LNCAP (cell line): Measurements from ENCODE around the gene EYA4.

Experiments used
- CTCF ChIP-seq: fragments of 450-650 bp; IDR thresholded peaks from 2 replicates; pipeline ENCODE4 v1.5.1; 2017; ENCODE audit warnings: mild to moderate bottlenecking

EYA4 gene

GRCh38 chr6:133568970-133569889 lies 328.1 kb downstream of the EYA4 start:
- peak; percentile 97 for TF ChIP-seq CTCF

- no peak for TF ChIP-seq CTCF
These were observed 330.5 kb downstream of the EYA4 start for GRCh38 chr6:133571681-133572080.

- no peak for TF ChIP-seq CTCF
These were observed 336.7 kb downstream of the EYA4 start for GRCh38 chr6:133577851-133578250.
